ENCODE data around the gene TES. TPM values are rescaled to one million over a fixed set of nuclear protein-coding genes. Genes with fewer than 3 reads are reported as not detected.
"Not testable (repeated sequence)": the region's sequence is repeated elsewhere in the genome, so short reads cannot be mapped to it uniquely, and the experiment has no call there.

Gene TES, protein sequence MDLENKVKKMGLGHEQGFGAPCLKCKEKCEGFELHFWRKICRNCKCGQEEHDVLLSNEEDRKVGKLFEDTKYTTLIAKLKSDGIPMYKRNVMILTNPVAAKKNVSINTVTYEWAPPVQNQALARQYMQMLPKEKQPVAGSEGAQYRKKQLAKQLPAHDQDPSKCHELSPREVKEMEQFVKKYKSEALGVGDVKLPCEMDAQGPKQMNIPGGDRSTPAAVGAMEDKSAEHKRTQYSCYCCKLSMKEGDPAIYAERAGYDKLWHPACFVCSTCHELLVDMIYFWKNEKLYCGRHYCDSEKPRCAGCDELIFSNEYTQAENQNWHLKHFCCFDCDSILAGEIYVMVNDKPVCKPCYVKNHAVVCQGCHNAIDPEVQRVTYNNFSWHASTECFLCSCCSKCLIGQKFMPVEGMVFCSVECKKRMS
- total RNA-seq = 10 to 100 TPM; 75.0 to 78.4 TPM

DNA sequence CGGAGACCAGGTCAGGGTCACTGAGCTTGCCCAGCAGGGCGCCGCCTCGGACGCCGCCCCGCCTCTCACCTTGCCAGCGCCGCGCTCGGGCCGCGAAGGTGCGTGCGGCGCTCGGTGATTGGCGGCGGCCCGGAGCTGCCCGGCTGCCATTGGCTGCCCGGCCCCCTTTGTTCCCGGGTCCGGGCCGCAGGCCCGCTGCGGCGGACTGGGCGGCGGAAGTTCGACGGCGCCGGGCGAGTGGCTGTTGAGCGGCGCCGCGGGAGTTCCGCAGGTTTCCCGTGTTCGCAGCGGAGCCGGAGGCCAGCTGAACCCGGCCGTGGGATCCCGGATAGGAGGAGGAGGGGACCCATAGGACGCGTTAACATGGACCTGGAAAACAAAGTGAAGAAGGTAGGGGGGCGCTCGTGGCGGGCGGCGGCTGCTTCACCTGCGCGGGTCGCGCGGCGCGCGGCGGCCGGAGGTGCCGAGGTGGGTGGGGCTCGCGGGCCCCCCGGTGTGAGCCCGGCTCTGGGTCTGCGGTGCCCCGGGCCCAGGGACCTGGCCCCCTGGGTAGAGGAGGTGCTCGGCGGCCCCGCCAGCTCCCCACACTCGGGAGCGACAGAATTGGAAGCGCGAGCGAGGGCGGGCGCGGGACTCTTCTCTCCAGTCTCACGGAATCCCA lies at the start of gene TES:
TES (plus strand) TSS at position 195 of the 661 bp plus-strand sequence; CDS start at position 364, 169 bp downstream.
- Mint-ChIP-seq H3K27ac (peak within 1 kb of the TSS; percentile 94), H3K4me1 (peaks cover 40% of the 10 kb centered on the region), H3K4me3 (peak within 1 kb of the TSS; percentile 93), H3K27me3 (no peaks in the 10 kb centered on the region), H3K36me3 (peaks cover 19% of the 10 kb centered on the region), H3K9me3 (peaks cover 4% of the 10 kb centered on the region)
- DNase-seq = peak; percentile 83

GRCh38 chr7:116161728-116162127 lies 48.6 kb upstream of the TES start:
- Mint-ChIP-seq H3K4me3 (no peak overlapping the region), H3K27ac (no peak overlapping the region), H3K36me3 (no peaks in the 10 kb centered on the region), H3K27me3 (peaks cover 20% of the 10 kb centered on the region), H3K4me1 (peaks cover 6% of the 10 kb centered on the region), H3K9me3 (no peaks in the 10 kb centered on the region)
- DNase-seq = no peak

- Mint-ChIP-seq H3K27me3 (peaks cover 15% of the 10 kb centered on the region), H3K4me3 (no peak overlapping the region), H3K9me3 (no peaks in the 10 kb centered on the region), H3K4me1 (peaks cover 10% of the 10 kb centered on the region), H3K27ac (no peak overlapping the region), H3K36me3 (no peaks in the 10 kb centered on the region)
- DNase-seq = no peak
Observed at GRCh38 chr7:116162254-116162653, 48.1 kb upstream of the TES start.

- DNase-seq = no peak
- Mint-ChIP-seq H3K36me3 (no peaks in the 10 kb centered on the region), H3K27me3 (peaks cover 9% of the 10 kb centered on the region), H3K4me1 (peaks cover 13% of the 10 kb centered on the region), H3K9me3 (no peaks in the 10 kb centered on the region), H3K4me3 (no peak overlapping the region), H3K27ac (no peak overlapping the region)
Observed at GRCh38 chr7:116162992-116163391, 47.3 kb upstream of the TES start.

- H3K36me3 Mint-ChIP-seq = no peaks in the 10 kb centered on the region
- H3K27ac Mint-ChIP-seq = no peak overlapping the region
- no peaks in the 10 kb centered on the region for H3K9me3 Mint-ChIP-seq
- DNase-seq = no peak
- H3K4me1 Mint-ChIP-seq = peaks cover 13% of the 10 kb centered on the region
- H3K4me3 Mint-ChIP-seq = no peak overlapping the region
- H3K27me3 Mint-ChIP-seq = peaks cover 5% of the 10 kb centered on the region
Observed at GRCh38 chr7:116164552-116165306, 45.6 kb upstream of the TES start.

DNA sequence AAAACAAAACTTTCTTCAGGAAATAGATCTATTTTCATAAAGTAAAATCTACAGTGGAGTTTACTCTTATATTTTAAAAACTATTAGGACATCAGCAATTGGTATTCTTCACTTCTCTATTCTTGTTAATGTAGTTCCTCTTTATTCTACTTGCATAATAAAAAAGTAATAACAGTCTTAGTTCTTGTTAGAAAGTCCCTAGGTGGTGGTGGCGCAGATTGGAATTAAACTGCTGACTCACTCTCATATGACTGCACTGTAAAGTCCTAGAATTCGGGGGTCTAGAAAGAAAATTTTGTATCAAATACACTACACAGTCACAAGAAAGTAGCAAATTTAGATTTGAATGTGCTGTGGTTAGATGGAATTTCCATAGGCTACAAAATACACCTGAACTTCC lies 44.6 kb upstream of the TES start:
- Mint-ChIP-seq H3K4me3 (no peak overlapping the region), H3K9me3 (no peaks in the 10 kb centered on the region)

GRCh38 chr7:116166156-116166555 lies 44.2 kb upstream of the TES start:
- Mint-ChIP-seq H3K9me3 (no peaks in the 10 kb centered on the region), H3K4me1 (peaks cover 13% of the 10 kb centered on the region), H3K27ac (no peak overlapping the region), H3K27me3 (peaks cover 9% of the 10 kb centered on the region), H3K4me3 (no peak overlapping the region), H3K36me3 (no peaks in the 10 kb centered on the region)
- DNase-seq = no peak

More for the DNA sequence above, 44.6 kb upstream of the TES start:
- Mint-ChIP-seq H3K27me3 (peaks cover 9% of the 10 kb centered on the region), H3K4me1 (peaks cover 13% of the 10 kb centered on the region), H3K36me3 (no peaks in the 10 kb centered on the region), H3K27ac (no peak overlapping the region)
- no peak for DNase-seq

GRCh38 chr7:116167177-116167576 lies 43.2 kb upstream of the TES start:
- peak; percentile 19 for DNase-seq
- H3K9me3 Mint-ChIP-seq = no peaks in the 10 kb centered on the region
- H3K27ac Mint-ChIP-seq = no peak overlapping the region

GRCh38 chr7:116169060-116169459 lies 41.3 kb upstream of the TES start:
- Mint-ChIP-seq H3K27me3 (peaks cover 13% of the 10 kb centered on the region), H3K36me3 (no peaks in the 10 kb centered on the region), H3K4me3 (no peak overlapping the region), H3K4me1 (peaks cover 13% of the 10 kb centered on the region), H3K27ac (no peak overlapping the region), H3K9me3 (no peaks in the 10 kb centered on the region)
- DNase-seq = no peak

More at GRCh38 chr7:116167177-116167576, 43.2 kb upstream of the TES start:
- Mint-ChIP-seq H3K4me3 (no peak overlapping the region), H3K4me1 (peaks cover 13% of the 10 kb centered on the region), H3K36me3 (no peaks in the 10 kb centered on the region), H3K27me3 (peaks cover 15% of the 10 kb centered on the region)

- DNase-seq = no peak
- H3K27me3 Mint-ChIP-seq = peaks cover 12% of the 10 kb centered on the region
- no peak overlapping the region for H3K4me3 Mint-ChIP-seq
- H3K4me1 Mint-ChIP-seq = peaks cover 13% of the 10 kb centered on the region
- peaks cover 2% of the 10 kb centered on the region for H3K9me3 Mint-ChIP-seq
- no peaks in the 10 kb centered on the region for H3K36me3 Mint-ChIP-seq
- no peak overlapping the region for H3K27ac Mint-ChIP-seq
Observed at GRCh38 chr7:116170180-116170579, 40.2 kb upstream of the TES start.

DNA sequence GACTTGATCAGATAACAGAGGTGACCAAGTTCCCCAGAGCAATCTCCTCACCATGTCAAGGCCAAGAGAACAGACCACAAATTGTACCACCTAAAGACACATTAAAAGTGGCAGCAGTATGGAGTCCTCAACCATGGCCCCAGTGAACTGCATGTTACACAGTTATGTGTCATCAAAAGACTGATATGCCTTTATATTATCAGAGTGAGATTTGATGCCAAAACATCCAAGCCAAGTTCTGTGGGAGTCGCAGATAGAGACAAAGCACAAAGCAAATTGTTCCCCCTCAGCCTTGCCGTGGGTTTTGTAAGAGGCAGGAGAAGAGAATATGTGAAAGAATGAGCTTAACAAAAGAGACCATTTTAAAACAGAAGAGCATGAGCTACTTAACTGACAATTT lies 39.2 kb upstream of the TES start:
- no peaks in the 10 kb centered on the region for H3K36me3 Mint-ChIP-seq

DNA sequence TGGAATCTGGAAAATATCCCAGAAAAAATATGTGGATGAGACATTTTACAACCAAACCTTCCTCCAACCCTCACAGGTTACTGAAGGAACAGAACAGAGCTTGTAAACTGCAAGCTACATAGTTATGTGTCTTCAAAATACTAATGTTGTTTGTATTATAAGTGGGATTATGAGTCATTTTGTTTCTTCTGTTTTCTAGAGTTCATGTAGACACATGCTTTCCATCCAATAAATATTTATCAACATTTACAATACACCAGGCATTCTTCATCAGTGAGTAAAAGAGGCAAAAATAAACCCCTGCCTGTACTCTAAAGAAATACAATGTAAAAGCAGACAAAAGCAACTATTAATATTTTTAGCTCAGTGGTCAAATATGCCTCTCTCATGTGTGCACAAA lies 38.0 kb upstream of the TES start:
- H3K4me3 Mint-ChIP-seq = no peak overlapping the region
- peaks cover 2% of the 10 kb centered on the region for H3K4me1 Mint-ChIP-seq
- DNase-seq = no peak
- no peak overlapping the region for H3K27ac Mint-ChIP-seq
- H3K9me3 Mint-ChIP-seq = peaks cover 3% of the 10 kb centered on the region
- no peaks in the 10 kb centered on the region for H3K36me3 Mint-ChIP-seq
- H3K27me3 Mint-ChIP-seq = peaks cover 12% of the 10 kb centered on the region

More for the DNA sequence above, 39.2 kb upstream of the TES start:
- H3K27me3 Mint-ChIP-seq = peaks cover 12% of the 10 kb centered on the region
- H3K4me3 Mint-ChIP-seq = no peak overlapping the region
- H3K27ac Mint-ChIP-seq = no peak overlapping the region
- peaks cover 3% of the 10 kb centered on the region for H3K9me3 Mint-ChIP-seq
- H3K4me1 Mint-ChIP-seq = peaks cover 9% of the 10 kb centered on the region
- no peak for DNase-seq

GRCh38 chr7:116173051-116174028 lies 37.0 kb upstream of the TES start:
- Mint-ChIP-seq H3K27me3 (peaks cover 12% of the 10 kb centered on the region), H3K4me3 (no peak overlapping the region), H3K36me3 (no peaks in the 10 kb centered on the region), H3K4me1 (no peaks in the 10 kb centered on the region), H3K9me3 (peaks cover 3% of the 10 kb centered on the region), H3K27ac (no peak overlapping the region)
- DNase-seq = no peak

DNA sequence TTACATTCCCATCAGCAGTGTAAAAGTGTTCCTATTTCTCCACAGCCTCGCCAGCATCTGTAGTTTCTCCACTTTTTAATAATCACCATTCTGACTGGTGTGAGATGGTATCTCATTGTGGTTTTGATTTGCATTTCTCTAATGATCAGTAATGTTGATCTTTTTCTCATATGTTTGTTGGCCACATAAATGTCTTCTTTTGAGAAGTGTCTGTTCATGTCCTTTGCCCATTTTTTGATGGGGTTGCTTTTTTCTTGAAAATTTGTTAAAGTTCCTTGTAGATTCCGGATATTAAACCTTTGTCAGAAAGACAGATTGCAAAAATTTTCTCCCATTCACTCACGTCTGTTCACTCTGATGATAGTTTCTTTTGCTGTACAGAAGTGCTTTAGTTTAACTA lies 35.2 kb upstream of the TES start:
- not testable (repeated sequence) for H3K36me3 Mint-ChIP-seq, H3K4me3 Mint-ChIP-seq, H3K27ac Mint-ChIP-seq, H3K4me1 Mint-ChIP-seq, DNase-seq, H3K9me3 Mint-ChIP-seq
- H3K27me3 Mint-ChIP-seq = peaks cover 11% of the 10 kb centered on the region

Measured in activated naive CD8-positive, alpha-beta T cell treated with anti-CD3 and anti-CD28 coated beads for 36 hours (primary cell).